Fibroblast of peridontal ligament (primary cell): ENCODE measurements around the gene PGRMC2.
A peak's percentile ranks its signal among the peaks of the same experiment; 100 is the strongest.

ENCODE experiments used
- DNase-seq: peaks from one replicate; pipeline ENCODE4 v3.0.0-alpha.2; 2010; ENCODE audit errors: extremely low read depth

PGRMC2 gene

DNA sequence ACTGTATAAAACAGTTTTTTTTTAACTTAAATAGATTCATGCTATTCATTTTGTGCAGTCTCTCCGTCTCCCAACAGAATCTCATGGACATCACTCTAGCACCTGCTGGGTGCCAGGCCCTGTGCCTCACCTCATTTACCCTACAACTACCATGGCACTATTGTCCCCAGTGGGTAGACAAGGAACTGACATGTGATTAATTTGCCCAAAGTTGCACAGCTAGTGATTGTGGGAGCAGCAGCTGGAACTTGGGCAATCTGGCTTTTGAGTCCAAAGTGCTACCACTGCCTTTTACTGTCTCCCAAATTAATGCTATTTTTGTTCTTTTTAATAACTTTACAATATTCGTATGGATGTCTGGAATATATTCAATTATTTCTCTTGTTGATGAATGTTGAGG is 11.2 kb upstream of the PGRMC2 start:
- DNase-seq = no peak

DNA sequence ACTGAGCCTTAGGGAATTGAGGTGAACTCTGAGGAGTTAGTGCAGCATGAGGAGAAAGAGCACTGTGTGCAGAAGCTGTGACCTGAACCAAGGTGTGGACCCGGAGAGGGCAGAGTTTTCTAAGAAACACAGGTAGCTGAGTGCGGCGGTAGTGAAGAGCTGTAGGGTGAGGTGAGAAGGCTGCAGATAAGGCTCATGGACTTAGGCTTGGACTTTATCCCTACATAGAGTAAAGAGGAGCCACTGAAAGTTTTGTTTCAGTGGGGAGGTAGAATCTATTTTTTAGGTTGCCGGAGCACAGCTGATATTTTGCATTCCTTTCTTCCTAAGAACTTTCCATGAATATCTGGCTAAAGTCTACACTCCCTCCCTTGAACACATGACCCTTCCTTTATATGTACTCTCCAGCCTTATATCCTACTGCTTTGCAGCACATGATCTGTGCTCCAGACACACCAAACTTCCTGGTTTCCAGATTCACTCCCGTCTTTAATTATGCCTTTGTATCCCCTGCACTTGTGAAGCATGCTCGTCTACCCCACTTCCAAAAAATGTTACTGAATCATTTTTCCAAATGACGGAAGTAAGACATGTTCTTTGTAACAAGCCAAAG is 10.6 kb upstream of the PGRMC2 start:
- DNase-seq = no peak

DNA sequence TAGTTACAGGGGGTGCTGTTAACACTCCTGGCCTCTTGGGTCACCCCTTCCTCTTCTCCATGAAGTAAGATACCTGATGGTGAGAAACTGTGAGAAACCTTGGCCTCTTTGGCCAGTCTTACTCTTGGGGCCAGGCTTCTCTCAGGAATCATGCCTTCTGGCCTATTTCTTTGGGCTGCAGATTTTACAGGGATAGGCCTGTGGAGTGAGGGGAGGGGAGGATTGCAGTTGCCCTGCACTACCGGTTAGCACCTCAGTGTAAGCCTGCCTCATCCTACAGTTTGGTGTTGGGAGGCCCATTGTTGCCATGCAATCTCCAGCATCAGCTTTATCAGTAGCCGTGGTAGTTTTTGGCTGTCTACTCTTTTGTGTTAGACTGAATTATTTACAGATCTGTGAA is 7.6 kb upstream of the PGRMC2 start:
- DNase-seq = no peak

DNA sequence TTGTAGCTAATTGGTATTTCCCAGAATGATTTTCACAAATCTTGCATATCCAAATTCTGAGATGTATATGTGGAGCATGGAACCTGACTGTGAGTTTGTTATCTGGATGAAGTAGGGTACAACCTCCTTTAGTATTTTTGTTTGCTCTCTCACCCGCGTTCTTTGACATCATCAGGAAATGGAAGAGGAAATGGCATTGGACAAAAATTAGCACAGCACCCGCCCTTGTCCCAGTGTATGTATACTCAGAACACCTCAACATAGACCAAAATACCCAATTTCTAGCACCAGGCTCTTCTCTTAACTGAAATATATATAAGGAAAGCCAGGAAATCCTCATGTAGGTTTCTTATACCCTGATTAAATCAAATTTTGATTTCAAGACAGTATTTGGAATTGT is 6.9 kb upstream of the PGRMC2 start:
- no peak for DNase-seq

DNA sequence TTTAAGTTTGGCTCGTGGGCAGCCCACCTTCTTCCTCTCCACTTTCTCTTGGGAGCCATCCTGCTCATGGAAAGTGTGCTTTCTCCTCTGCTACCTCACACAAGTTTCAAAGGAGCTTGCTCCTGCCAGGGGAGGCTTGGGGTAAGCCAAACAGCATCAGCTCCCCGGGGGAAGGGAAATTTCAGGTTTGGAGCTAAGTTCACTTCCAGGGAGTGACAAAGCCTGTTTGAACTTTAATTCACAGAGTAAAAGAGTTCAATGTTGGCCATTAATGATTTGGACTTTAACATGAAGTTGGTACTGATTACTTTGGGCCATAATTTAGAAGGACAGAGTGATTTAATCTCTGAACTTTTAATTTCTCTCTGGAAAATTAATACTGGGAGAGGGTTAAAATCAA is 4.7 kb upstream of the PGRMC2 start:
- DNase-seq = no peak

DNA sequence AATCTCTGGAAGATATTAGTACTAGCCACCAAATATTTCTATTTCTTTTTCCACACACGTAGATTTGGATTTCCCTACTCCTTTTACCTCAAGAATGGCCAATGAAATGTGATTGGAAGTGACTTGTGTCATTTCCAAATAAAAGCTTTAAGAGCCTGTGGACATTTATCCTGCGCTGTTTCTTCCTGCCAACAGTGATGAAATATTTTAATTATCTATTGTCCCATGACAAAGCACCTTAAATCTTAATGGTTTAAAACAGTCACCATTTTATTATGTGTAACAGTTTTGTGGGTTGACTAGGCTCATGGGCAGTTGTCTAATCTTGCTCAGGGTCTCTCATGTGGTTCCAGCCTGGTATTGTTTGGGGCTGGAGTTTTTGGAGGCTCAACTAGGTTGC is 3.5 kb upstream of the PGRMC2 start:
- no peak for DNase-seq

DNA sequence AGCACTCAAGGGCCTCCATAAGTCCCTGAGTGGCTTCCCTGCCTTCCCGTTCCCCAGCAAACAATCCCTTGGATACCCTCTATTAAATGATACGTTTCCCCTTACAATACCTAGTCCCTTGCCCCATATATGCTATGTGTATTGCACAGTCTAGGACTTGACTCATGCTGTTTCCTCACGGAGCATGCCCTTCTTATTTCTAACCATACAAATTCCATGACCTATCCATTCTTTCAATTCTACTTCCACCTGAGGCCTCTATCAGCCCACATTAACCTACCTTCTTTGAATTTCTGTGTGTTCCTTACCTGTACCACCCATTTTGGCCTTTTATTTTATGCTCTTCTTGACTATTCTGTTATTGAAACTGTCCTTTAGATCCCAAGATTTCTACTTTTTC is 2.9 kb upstream of the PGRMC2 start:
- DNase-seq = no peak

DNA sequence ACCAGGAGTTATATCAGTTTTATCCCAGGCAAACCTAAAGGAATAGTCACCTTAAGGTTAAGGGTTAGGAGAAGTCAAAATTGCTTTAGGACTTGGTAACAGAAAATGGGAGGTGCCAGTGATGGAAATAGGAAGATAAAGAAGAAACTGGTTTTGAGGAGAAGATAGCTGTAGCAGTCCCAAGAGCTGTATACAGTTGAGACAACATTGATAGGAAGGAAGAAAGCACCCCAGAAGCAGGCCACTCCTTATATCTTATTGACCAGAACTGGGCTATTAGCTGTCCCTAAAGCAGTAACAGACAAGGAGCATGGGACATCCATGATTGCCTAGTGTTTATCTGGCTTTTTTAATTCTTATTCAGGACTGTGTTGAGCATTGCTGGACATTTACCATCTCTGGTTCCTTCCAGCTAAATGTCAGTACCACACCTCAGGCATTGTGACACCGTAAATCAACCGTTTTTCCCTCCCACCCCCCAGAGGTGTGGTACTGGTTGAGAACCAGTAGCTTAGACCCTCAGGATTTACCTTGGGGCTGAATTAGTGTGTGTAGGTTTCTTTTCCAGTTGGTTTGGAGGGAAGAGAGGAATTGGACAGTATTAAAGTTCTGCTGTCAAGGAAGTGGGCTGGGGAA is 2.0 kb upstream of the PGRMC2 start:
- no peak for DNase-seq

DNA sequence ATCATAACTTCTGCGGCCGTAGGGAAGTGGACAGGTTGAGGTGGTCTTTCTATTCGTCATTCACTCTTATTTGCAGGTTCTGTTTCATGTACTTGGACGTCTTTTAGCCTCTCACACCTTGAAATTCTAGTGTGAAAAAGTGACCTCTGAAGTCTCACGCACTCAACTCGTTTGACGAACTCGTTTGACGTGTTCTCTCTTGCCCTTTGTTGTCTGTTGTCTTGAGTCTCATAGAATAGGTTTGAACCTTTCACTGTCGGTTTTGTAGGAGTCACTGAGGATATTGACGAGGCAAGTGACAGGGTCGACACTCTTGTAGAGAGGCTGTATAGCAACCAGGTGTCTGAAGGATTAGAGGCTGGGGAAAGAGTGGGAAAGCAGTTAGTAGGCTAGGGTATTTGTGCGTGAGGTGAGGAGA is 1.1 kb upstream of the PGRMC2 start:
- DNase-seq = peak; percentile 58

DNA sequence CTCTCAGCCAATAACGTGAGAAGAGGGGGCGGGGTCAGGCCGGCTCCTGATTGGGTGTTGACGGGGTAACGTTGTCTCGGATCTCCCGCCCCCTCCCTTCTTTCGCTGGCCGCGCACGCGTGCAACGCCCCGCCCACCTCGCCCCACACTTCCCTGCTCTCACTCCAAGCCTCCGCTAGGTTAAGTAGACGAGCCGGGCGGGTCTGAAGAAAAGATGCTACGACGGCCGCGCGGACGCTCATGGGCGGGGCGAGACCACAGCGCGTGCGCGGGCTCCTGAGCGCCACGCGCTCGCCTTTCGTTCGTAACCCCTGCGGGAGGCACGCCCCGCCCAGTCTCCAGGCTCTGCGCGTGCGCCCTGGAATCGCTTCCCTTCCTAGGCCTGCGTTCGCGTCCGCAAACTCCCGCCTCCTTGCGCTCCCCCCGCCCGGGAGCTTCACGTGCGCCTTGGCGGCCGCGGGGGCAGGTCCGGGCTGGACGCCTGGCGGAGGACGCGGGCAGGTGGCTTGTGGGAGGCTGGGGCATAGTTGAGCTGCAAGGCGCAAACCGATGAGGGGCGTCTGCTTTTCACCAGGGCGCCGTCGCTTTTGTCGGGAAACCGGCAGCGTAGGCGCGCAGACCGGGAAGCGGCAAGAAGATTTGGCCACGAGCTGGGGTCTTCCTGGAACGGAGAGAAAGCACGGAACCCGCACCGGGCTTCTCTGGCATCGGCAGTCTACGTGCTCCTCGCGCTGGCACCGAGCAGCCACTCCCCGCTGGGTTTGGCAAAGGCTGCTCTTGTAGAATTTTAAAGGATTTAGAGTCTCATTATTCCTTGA is 467 bp upstream of the PGRMC2 start:
- peak; percentile 99 for DNase-seq

DNA sequence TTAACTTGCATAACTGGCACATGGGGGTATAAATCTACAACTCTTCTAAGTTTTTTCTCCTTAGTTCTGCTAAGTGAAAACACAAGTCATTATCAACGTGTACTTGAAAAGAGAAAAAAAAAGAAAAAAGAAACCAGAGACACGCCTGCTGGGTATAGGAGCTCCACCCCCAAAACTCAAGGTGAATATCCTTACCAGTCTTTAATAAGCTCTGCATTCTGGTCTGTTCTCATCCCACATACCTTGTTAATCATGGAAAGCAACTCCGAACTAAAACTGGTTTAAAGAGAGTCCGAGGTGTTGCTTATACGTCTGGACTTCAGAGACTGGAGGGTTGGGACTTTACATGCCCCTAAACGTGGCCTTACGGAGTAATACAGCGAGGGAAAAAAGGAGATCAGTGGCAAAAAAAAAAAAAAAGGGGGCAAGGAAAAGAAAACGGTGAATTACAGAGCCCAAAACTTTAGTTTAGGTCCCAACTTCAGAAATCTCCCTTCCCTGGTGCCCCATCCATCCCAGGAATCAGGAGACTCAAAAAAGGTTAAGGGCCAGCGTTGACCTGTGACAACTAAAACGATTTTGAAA is 1.0 kb downstream of the PGRMC2 start:
- DNase-seq = peak; percentile 58

DNA sequence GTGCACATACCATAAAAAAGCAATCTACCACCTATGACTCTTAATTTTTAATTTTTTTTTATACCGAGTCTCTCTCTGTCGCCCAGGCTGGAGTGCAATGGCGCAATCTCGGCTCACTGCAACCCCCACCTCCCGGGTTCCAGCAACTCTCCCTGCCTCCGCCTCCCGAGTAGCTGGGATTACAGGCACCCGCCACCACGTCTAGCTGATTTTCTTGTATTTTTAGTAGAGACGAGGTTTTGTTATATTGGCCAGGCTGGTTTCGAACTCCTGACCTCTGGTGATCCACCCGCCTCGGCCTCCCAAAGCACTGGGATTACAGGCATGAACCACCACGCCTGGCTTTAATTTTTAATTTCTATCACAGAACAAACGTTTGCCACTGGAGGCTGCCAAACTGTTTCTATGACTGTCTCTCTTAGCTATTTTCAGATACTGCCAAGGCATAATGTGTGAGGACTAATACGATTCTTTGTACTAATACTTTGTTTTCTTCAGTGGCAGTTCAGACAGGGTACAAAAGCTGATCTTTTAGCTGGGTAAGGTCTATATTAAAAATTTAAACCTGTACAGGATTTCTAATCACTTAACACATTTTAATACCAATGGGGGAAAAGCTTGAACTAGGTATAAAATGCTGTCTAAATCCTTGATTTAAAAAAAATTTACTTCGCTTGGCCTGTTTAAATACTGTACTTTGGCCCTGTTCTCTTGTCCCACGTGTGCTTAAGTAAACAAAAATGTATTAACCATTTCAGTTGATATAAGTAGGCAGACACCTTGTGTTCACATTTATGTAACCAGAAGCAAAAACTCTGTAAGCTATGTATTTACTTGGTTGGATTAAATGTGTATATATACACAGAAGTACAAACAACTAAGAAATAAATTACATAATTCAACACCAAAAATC is 2.3 kb downstream of the PGRMC2 start:
- peak; percentile 57 for DNase-seq

DNA sequence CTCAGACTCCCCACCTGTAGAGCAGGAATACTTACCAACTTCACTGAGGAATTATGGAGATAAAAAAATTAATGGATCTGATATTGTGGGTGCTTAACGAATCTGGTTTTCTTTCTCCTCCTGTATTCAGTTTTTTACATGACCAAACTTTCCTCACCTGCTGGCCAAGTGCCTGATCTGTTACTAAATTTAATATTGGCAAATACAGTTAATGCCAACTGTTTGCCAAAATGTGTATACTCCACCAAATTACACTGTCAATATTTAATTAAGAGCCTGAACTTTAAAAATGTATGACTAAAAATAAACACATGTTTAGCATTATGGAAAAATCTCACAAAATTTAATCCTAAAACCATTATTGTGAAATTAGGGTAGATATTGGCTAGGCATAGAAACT is 3.3 kb downstream of the PGRMC2 start:
- no peak for DNase-seq

DNA sequence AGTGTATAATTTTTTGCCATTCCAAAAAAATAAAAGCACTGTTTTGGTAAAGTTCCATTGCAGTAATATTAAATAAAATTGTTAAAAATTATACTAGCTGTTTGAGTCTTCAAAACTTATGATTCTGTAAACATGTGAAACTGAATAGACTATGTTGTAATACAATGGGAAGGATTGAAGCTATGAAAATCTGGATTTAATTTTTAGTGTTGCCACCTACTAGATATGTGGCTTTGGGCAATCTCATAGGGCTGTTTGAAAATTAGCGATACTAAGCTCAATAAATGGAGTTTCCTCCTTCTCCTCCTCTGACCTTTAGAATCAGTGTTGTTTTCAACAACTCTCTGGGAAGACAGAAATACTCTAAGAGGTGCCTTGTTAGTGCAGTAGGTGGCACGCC is 4.5 kb downstream of the PGRMC2 start:
- peak; percentile 62 for DNase-seq

DNA sequence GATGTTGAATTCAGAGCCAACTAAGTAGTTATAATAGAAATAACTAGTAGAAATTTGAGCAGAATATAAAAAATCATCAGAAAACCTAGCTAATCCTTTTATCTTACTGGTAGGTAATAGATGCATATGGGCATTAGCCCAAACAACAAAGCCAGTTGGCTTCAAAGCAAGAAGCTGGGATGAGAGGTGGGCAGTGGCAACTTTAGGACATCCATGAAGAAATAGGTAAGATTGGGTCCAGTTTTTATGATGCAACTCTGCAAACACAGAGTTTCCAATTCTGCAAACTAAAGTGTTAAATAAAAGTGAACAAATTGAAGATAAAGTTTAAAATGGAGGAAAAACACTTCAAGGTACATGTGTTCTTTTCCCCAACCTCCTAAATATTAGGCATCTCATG is 5.1 kb downstream of the PGRMC2 start:
- no peak for DNase-seq

DNA sequence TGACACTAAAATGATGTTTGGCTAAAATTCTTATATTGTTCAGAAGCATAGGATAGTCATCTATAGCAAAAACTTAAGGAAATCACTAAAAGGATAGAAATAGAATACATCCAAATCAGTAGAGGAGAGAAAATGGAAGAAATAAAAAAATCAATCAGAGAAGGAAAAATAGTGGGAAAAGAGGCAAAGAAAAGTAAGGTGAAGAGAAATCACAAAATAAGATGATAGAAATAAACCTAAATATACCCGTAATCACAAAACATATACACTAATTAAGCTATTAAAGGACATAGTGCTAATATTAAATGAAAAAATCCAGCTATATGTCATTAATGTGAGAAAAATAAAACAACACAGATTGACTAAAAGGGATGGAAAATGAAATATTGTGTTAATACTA is 6.3 kb downstream of the PGRMC2 start:
- DNase-seq = no peak

DNA sequence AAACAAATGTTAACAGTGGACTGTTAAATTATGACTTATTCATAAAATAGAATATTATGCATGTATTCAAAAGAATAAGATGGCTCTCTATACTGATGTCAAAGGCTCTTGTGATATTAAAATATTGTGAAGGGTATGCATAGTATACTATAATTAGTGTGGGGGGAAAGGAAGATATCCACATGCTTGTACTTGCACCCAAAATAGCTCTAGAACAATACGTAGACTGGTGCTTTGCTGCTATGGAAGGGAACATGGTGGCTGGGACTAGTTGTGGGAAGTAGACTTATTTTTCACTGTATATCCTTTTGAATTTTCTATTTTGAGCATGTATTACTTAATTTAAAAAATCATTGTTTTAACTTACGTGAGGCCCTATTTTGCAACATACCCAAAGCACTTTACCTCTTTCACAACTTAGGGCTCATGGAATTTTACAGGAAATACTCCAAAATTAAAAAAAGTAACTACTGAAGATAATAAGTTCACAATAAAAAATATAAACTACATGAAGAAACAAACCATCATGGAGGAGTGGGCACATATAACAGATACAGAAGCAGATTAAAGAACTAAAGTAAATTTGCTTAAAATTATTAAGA is 7.9 kb downstream of the PGRMC2 start:
- DNase-seq = no peak

DNA sequence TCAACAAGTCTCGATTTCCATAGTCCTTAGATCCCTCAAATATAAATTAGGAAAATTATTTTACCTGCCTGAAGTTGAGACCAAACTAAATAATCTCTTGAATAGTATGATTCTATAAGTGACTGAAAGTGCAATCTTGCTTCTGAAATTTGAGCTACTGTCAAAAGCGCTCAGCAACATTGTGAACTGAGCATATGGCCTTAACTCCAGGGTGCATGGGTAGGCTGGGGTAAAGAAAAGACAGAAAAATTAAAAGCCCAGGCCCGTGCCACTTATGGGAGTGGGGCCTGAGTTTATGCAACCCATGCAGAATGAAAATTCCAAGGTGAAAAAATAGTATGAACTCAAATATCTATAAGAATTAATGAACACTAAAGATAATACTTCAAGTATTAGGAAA is 9.8 kb downstream of the PGRMC2 start:
- DNase-seq = no peak

DNA sequence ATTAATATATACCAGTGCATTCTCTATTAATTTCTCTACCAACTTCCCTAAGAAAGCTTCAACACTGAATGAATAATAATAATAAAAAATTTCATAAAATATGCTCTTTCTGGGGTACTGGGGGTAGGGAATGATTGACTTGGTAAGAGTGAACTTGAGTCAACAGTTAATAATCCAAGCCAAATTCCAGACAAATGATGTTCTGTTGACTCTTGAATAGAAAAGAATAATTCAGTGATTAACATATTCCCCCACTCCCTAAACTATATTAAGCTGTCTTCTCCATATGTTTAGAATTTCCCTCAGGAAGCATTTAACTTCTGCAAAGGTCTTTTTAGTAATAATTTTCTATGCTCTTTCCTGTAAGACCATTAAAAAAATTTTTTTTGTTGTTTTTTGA is 12.3 kb downstream of the PGRMC2 start:
- peak; percentile 31 for DNase-seq

DNA sequence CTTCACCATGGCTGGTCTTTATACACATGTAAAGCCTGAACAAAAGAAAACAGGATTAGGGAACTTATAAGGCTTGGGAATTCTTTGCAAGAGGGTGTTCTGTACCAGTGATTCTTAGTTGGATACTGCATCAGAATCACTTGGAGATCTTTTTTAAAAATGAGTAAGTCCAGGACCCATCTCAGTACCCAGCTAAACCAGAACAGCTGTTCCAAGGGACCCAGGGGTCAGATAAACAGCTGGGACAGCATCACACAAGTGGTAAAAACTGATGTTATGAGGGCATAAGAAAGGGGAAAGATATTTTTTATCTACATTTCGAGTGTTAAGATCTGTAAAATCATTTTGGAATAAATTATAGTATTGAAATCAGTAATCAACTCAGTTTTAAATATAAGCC is 16.1 kb downstream of the PGRMC2 start:
- DNase-seq = no peak

DNA sequence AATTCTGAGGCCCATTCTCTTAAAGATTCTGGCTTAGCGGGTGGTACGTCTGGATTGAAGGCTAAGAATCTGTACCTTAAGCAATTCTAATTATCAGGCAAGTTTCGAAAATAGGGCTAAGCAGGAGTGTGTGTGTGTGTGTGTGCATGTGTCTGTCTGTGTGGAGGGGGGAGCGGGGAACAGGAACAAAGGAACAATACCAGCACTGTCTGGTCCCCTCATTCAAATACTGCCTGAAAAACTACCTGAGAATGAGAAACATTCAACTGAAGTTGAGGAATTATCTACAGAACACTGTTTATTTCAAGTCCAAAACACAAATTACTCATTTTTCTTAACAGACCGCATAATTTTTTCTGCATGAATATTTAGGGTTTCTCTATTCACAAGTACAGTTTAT is 18.6 kb downstream of the PGRMC2 start:
- no peak for DNase-seq
